Loucy (cell line): ENCODE data around the gene MPPED2.

Experiments
- H2AFZ ChIP-seq: fragments of 200-600 bp; sonication (generic); 2 replicates; pipeline ENCODE4 v1.6.0; 2016; ENCODE audit warnings: antibody characterized with exemption, mild to moderate bottlenecking, low read length, moderate library complexity
- H3F3A ChIP-seq: fragments of 200-600 bp; 2 replicates; pipeline ENCODE4 v1.6.0; 2016; ENCODE audit warnings: antibody characterized with exemption, low read depth, mild to moderate bottlenecking
- H3K27me3 ChIP-seq: fragments of 200-600 bp; sonication (generic); 2 replicates; pipeline ENCODE4 v1.6.1; 2014; ENCODE audit warnings: low read length, mild to moderate bottlenecking; ENCODE audit not compliant: insufficient read depth, poor library complexity, severe bottlenecking
- H3K36me3 ChIP-seq: fragments of 200-600 bp; sonication (generic); 2 replicates; pipeline ENCODE4 v1.6.1; 2016; ENCODE audit warnings: low read length; ENCODE audit not compliant: insufficient read depth
- H3K4me1 ChIP-seq: fragments of 200-600 bp; sonication (generic); 2 replicates; pipeline ENCODE4 v1.5.1; 2014; ENCODE audit warnings: low read length, mild to moderate bottlenecking; ENCODE audit not compliant: insufficient read depth, poor library complexity, severe bottlenecking
- H3K4me2 ChIP-seq: fragments of 200-600 bp; sonication (generic); 2 replicates; pipeline ENCODE4 v1.6.0; 2014; ENCODE audit warnings: antibody characterized with exemption, low read length, low read depth, mild to moderate bottlenecking; ENCODE audit not compliant: poor library complexity, severe bottlenecking
- H3K4me3 ChIP-seq: fragments of 200-600 bp; sonication (generic); 2 replicates; pipeline ENCODE4 v1.5.1; 2014; ENCODE audit warnings: low read length, mild to moderate bottlenecking, mixed read lengths; ENCODE audit not compliant: poor library complexity, severe bottlenecking
- H3K79me2 ChIP-seq: fragments of 200-600 bp; sonication (generic); 2 replicates; pipeline ENCODE4 v1.6.1; 2014; ENCODE audit warnings: low read length; ENCODE audit not compliant: insufficient read depth
- H3K9ac ChIP-seq: fragments of 200-600 bp; sonication (generic); 2 replicates; pipeline ENCODE4 v1.6.0; 2014; ENCODE audit warnings: mild to moderate bottlenecking, low read depth, low read length, moderate library complexity; ENCODE audit not compliant: poor library complexity, severe bottlenecking
- H3K9me2 ChIP-seq: fragments of 200-600 bp; sonication (generic); replicated peaks from 2 replicates; pipeline ENCODE4 v1.6.1; 2016; ENCODE audit warnings: low read depth, low read length, mixed read lengths
- H3K9me3 ChIP-seq: fragments of 200-600 bp; sonication (generic); 2 replicates; pipeline ENCODE4 v1.6.1; 2014; ENCODE audit warnings: mild to moderate bottlenecking, antibody characterized with exemption, low read length, low read depth; ENCODE audit not compliant: insufficient read depth
- H4K20me1 ChIP-seq: fragments of 200-600 bp; sonication (generic); 2 replicates; pipeline ENCODE4 v1.6.0; 2014; ENCODE audit warnings: antibody characterized with exemption, low read length, mild to moderate bottlenecking; ENCODE audit not compliant: insufficient read depth, poor library complexity, severe bottlenecking
- CTCF ChIP-seq: fragments of 200-600 bp; sonication (generic); conservative IDR thresholded peaks from 2 replicates; pipeline ENCODE4 v1.5.1; 2014; ENCODE audit warnings: mild to moderate bottlenecking, antibody characterized with exemption, low read length
- EZH2phosphoT487 ChIP-seq: fragments of 200-600 bp; IDR thresholded peaks from 2 replicates; pipeline ENCODE4 v1.6.1; 2018; ENCODE audit warnings: antibody characterized with exemption, mild to moderate bottlenecking, moderate library complexity, borderline replicate concordance

MPPED2 gene

GRCh38 chr11:30608534-30608933 lies 22.4 kb upstream of the MPPED2 start:
- Histone ChIP-seq H3K9me3 (no peaks in the 10 kb centered on the region), H3F3A (no peaks in the 10 kb centered on the region)

GRCh38 chr11:30605036-30605605 lies 19.0 kb upstream of the MPPED2 start:
- Histone ChIP-seq H3K27me3 (no peaks in the 10 kb centered on the region), H3K36me3 (no peaks in the 10 kb centered on the region), H4K20me1 (no peaks in the 10 kb centered on the region), H3K9ac (no peak overlapping the region), H3K4me3 (no peak overlapping the region), H2AFZ (no peak overlapping the region), H3K79me2 (no peaks in the 10 kb centered on the region), H3F3A (no peaks in the 10 kb centered on the region), H3K4me2 (no peak overlapping the region), H3K4me1 (no peaks in the 10 kb centered on the region), H3K9me2 (no peaks in the 10 kb centered on the region), H3K9me3 (no peaks in the 10 kb centered on the region)
- TF ChIP-seq EZH2phosphoT487 (no peak), CTCF (no peak)

More at GRCh38 chr11:30608534-30608933, 22.4 kb upstream of the MPPED2 start:
- TF ChIP-seq EZH2phosphoT487, result no peak
- TF ChIP-seq CTCF, result no peak
- H3K4me2 ChIP-seq, result no peak overlapping the region
- no peaks in the 10 kb centered on the region for H4K20me1 ChIP-seq
- no peaks in the 10 kb centered on the region for H3K36me3 ChIP-seq
- no peak overlapping the region for H3K9ac ChIP-seq
- no peak overlapping the region for H3K4me3 ChIP-seq
- H3K27me3 ChIP-seq, result no peaks in the 10 kb centered on the region
- H3K4me1 ChIP-seq, result no peaks in the 10 kb centered on the region
- no peak overlapping the region for H2AFZ ChIP-seq
- H3K9me2 ChIP-seq, result 0 out of 2 replicates have a peak, but pooled peaks cover 4% of the 10 kb centered on the region
- no peaks in the 10 kb centered on the region for H3K79me2 ChIP-seq

- Histone ChIP-seq H3F3A (no peaks in the 10 kb centered on the region), H2AFZ (no peak overlapping the region), H4K20me1 (no peaks in the 10 kb centered on the region), H3K9me3 (no peaks in the 10 kb centered on the region), H3K4me1 (no peaks in the 10 kb centered on the region), H3K9me2 (no peaks in the 10 kb centered on the region), H3K4me2 (no peak overlapping the region), H3K27me3 (no peaks in the 10 kb centered on the region), H3K79me2 (no peaks in the 10 kb centered on the region), H3K4me3 (no peak overlapping the region), H3K9ac (no peak overlapping the region), H3K36me3 (no peaks in the 10 kb centered on the region)
- TF ChIP-seq EZH2phosphoT487 (no peak), CTCF (no peak)
Measured at GRCh38 chr11:30603357-30603756, 17.2 kb upstream of the MPPED2 start.
